Thoracic aorta (tissue), 2 donors: ENCODE results near the gene NEGR1. TPM values are rescaled to one million over a fixed set of nuclear protein-coding genes. Genes with fewer than 3 reads are reported as not detected.

Experiments
- ATAC-seq: fragments of 150-250 bp; one replicate; pipeline ENCODE4 v1.8.0; 2017; ENCODE audit warnings: low read depth; ENCODE audit not compliant: insufficient number of reproducible peaks, low FRiP score
- DNase-seq: peaks from one replicate; pipeline ENCODE4 v3.0.0-alpha.2; 2020; ENCODE audit warnings: low spot score
- H3K27ac ChIP-seq, 2 donors: fragments of 200-600 bp; sonication (generic); 1 replicate in 1 of 2; 2 replicates in 1 of 2; pipeline ENCODE4 v1.5.1; 2016; ENCODE audit warnings: mild to moderate bottlenecking in 2 of 2, moderate library complexity in 2 of 2
- H3K27me3 ChIP-seq: fragments of 200-600 bp; sonication (generic); replicated peaks from 2 replicates; pipeline ENCODE4 v1.6.0; 2016; ENCODE audit warnings: mild to moderate bottlenecking; ENCODE audit not compliant: insufficient read depth
- H3K36me3 ChIP-seq: fragments of 200-600 bp; sonication (generic); one replicate; pipeline ENCODE4 v1.5.1; 2016
- H3K4me1 ChIP-seq, 2 donors: fragments of 200-600 bp; sonication (generic); 1 replicate in 1 of 2; 2 replicates in 1 of 2; pipeline versions ENCODE4 v1.5.1 to v1.6.0; 2016; ENCODE audit warnings: low read depth in 2 of 2, mild to moderate bottlenecking in 1 of 2; ENCODE audit not compliant: control insufficient read depth in 1 of 2
- H3K4me3 ChIP-seq: fragments of 200-600 bp; sonication (generic); 2 replicates; pipeline ENCODE4 v1.5.1; 2016; ENCODE audit warnings: mild to moderate bottlenecking
- H3K9me3 ChIP-seq: fragments of 200-600 bp; sonication (generic); 2 replicates; pipeline ENCODE4 v1.5.1; 2016
- CTCF ChIP-seq: fragments of 200-600 bp; sonication (generic); IDR thresholded peaks from one replicate; pipeline ENCODE4 v1.5.1; 2019; ENCODE audit warnings: antibody characterized with exemption
- total RNA-seq, 2 donors: library from RNA; depleted of rRNA; stranded (reverse); fragments of >200 nt; gene quantifications; one replicate each; pipeline versions ENCODE4 v1.1.0 to v1.2.3, GENCODE V29; 2016

NEGR1 gene
- total RNA-seq, 2 donors from 2014 or later = 10.4 to 14.4 TPM

DNA sequence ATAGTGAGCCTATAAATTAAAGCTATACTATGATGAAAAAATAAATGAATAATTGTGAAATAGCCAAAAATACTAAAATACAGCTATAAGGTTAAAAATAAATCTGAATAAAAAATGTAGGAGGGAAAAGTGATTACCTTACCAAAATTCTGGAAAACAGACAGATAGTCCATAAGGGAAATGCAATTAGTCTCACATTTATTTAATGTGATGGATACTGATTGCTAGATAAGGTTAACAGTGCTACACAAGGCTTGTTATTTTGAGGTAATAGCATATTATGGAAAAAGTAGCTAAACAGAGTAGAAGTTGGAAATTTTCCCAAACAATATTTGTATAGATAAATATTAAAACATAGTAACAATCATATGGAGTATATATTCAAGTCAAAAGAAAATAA is 413.0 kb downstream of the NEGR1 start:
- Histone ChIP-seq H3K4me1 (no peaks in the 10 kb centered on the region), H3K4me3 (no peak overlapping the region), H3K36me3 (no peaks in the 10 kb centered on the region), H3K9me3 (no peaks in the 10 kb centered on the region), H3K27ac (no peak overlapping the region), H3K27me3 (no peaks in the 10 kb centered on the region)
- no peak for DNase-seq
- TF ChIP-seq CTCF = no peak
- no peak for ATAC-seq

- TF ChIP-seq CTCF = no peak
- Histone ChIP-seq H3K4me1 (no peaks in the 10 kb centered on the region), H3K9me3 (no peaks in the 10 kb centered on the region), H3K27me3 (no peaks in the 10 kb centered on the region), H3K4me3 (no peak overlapping the region), H3K27ac (no peak overlapping the region), H3K36me3 (no peaks in the 10 kb centered on the region)
- ATAC-seq (no peak), DNase-seq (no peak)
Measured at GRCh38 chr1:71862756-71863155, 419.6 kb downstream of the NEGR1 start.

GRCh38 chr1:71861022-71861421 is 421.3 kb downstream of the NEGR1 start:
- H3K4me1 ChIP-seq = no peaks in the 10 kb centered on the region
- H3K9me3 ChIP-seq = no peaks in the 10 kb centered on the region
- DNase-seq = no peak
- H3K36me3 ChIP-seq = no peaks in the 10 kb centered on the region
- no peak for ATAC-seq
- no peak overlapping the region for H3K27ac ChIP-seq
- no peaks in the 10 kb centered on the region for H3K27me3 ChIP-seq
- H3K4me3 ChIP-seq = no peak overlapping the region
- TF ChIP-seq CTCF = no peak

DNA sequence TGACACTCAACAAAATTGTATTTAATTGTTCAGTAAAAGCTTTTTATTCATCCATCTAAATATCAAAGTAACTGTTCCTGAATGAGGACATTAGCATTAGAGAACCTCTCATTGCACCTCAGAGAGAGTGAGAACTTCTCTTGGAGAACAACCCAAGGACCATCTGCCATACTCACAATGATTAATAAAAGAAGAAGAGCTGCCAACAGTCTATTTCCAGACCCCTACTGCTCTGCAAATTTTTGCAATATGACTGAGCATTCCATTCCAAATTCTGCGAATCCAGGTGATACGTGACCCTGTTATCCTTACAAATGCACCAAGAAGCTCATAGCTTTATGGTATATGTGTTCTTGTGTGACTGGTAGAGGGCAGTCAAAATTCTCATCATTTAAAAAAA is 422.5 kb downstream of the NEGR1 start:
- no peaks in the 10 kb centered on the region for H3K27me3 ChIP-seq
- ATAC-seq (no peak), DNase-seq (no peak)
- no peaks in the 10 kb centered on the region for H3K36me3 ChIP-seq
- no peaks in the 10 kb centered on the region for H3K4me1 ChIP-seq
- TF ChIP-seq CTCF = no peak
- no peak overlapping the region for H3K4me3 ChIP-seq
- H3K9me3 ChIP-seq = no peaks in the 10 kb centered on the region
- no peak overlapping the region for H3K27ac ChIP-seq

DNA sequence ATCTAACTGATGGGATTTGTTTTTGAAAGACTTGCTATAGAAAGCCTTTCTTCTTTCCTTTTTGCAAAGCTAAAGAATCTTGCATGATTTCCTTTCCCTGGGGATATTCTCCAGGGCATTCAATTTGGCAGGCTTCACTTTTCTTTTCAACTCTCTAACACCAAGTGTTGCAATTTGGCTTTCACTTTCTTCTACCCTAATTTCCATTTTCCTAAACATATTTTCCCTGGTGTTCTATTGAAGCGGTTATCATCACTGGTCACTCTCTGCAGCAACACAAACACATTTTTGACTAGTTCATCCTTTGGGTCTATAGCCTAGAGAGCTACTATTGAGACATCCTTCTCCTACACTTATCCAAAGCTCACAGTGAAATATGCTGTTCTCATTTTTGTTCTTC is 424.5 kb downstream of the NEGR1 start:
- Histone ChIP-seq H3K36me3 (no peaks in the 10 kb centered on the region), H3K27me3 (no peaks in the 10 kb centered on the region), H3K4me3 (no peak overlapping the region), H3K27ac (no peak overlapping the region), H3K9me3 (no peaks in the 10 kb centered on the region), H3K4me1 (no peaks in the 10 kb centered on the region)
- DNase-seq (no peak), ATAC-seq (no peak)
- TF ChIP-seq CTCF = no peak
